HepG2 (cell line): Measurements from ENCODE around the gene NCOA6. TPM values are rescaled to one million over a fixed set of nuclear protein-coding genes. Genes with fewer than 3 reads are reported as not detected.

Experiments used
- NFRKB ChIP-seq: fragments of 450-650 bp; IDR thresholded peaks from 2 replicates; pipeline ENCODE4 v1.6.1; 2017
- ZBTB7B ChIP-seq: sonication (generic); formaldehyde crosslinking; IDR thresholded peaks from 2 replicates; pipeline ENCODE4 v1.4.0; 2020; ENCODE audit warnings: missing genetic modification reagents
- ZNF17 ChIP-seq: sonication (generic); formaldehyde crosslinking; IDR thresholded peaks from 2 replicates; pipeline ENCODE4 v1.5.0; 2020; ENCODE audit warnings: mild to moderate bottlenecking, missing genetic modification reagents
- polyA plus RNA-seq, 8 experiments: library from polyadenylated mRNA; depleted of rRNA in 3 of 8; stranded (reverse) in 7 of 8; unstranded in 1 of 8; fragments of >200 nt; fragmentation: Illumina TruSeq in 4 of 8; extraction: Trizol in 4 of 8; gene quantifications; 2 replicates each; pipeline versions ENCODE4 v1.2.1 to v1.2.3, GENCODE V29; 2011 to 2016; ENCODE audit warnings: low read depth in 4 of 8, missing spikeins in 1 of 8, mixed read lengths in 1 of 8; ENCODE audit not compliant: insufficient read depth in 1 of 8
- total RNA-seq, 5 experiments: library from RNA; depleted of rRNA; stranded (reverse); fragments of >200 nt; fragmentation: Illumina TruSeq; extraction: Trizol; gene quantifications; 2 replicates each; pipeline ENCODE4 v1.2.3, GENCODE V29; 2016; ENCODE audit warnings: low read depth in 1 of 5
- TF ChIP-seq, protein P1 (sequence below): IDR thresholded peaks from 2 replicates; pipeline ENCODE4 v1.6.1; 2016; ENCODE audit warnings: missing compliant biosample characterization, missing genetic modification reagents, borderline replicate concordance
- TF ChIP-seq, protein P2 (sequence below): sonication (generic); formaldehyde crosslinking; IDR thresholded peaks from 2 replicates; pipeline ENCODE4 v1.4.0; 2020; ENCODE audit warnings: missing genetic modification reagents, borderline replicate concordance
- TF ChIP-seq, protein P3 (sequence below): sonication (generic); formaldehyde crosslinking; IDR thresholded peaks from 2 replicates; pipeline ENCODE4 v1.5.1; 2020; ENCODE audit warnings: missing genetic modification reagents, mild to moderate bottlenecking, borderline replicate concordance
- TF ChIP-seq, protein P4 (sequence below): sonication (generic); formaldehyde crosslinking; IDR thresholded peaks from 2 replicates; pipeline ENCODE4 v1.8.0; 2022; ENCODE audit warnings: missing genetic modification reagents, mild to moderate bottlenecking, moderate library complexity, borderline replicate concordance

Gene NCOA6
- total and polyA plus RNA-seq, 2 of the 13 experiments (the other 11 are each of a cell fraction or from before 2014, with no cell fraction given), result 11.2 to 29.3 TPM

DNA sequence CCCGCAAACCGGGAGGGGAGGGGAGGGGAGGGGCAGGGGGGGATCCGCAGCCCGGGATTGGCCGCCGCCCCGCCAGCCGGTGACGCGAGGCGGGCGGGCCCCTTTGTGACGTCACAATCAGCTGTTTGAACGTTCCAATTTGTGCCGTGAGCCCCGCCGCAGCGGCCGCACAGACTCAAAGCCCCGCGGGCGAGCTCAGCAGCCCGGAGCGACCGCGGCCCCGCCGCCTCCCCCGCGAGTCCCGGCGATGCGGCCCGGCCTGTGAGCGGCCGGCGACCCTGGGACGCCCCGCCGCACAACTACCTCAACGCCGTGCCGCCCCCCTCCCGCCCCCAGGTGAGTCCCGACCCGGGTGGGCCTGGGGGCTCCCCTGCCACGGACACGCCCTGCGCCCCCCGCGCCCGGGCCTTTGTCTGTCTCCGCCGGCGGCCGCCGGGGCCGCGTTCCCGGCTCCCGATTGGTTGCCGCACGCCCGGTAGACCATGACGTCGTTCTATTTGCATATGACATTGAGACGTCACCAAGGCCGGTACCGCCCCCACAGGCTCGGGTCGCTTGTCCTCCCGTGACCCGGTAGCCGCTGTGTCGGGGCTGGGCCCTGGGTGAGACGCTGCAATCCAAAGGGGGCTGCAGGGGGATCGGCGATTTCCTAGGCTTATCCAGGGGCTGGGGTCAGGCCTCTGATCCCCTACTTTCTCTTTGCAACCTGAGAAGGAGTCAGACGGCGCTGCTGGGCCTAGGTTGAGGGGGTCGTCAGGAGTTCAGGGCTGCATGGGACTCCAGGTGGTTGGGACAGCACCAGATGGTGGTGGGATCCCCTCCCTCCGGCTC is 121.1 kb downstream of the NCOA6 start, which contains the start of gene TP53INP2 (continued):
- TF ChIP-seq, protein P1, sequence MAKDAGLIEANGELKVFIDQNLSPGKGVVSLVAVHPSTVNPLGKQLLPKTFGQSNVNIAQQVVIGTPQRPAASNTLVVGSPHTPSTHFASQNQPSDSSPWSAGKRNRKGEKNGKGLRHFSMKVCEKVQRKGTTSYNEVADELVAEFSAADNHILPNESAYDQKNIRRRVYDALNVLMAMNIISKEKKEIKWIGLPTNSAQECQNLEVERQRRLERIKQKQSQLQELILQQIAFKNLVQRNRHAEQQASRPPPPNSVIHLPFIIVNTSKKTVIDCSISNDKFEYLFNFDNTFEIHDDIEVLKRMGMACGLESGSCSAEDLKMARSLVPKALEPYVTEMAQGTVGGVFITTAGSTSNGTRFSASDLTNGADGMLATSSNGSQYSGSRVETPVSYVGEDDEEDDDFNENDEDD (CRISPR knock-in tag), result 0 out of 2 replicates have a peak, but pooled peaks have one; percentile 27
- TF ChIP-seq, protein P2, sequence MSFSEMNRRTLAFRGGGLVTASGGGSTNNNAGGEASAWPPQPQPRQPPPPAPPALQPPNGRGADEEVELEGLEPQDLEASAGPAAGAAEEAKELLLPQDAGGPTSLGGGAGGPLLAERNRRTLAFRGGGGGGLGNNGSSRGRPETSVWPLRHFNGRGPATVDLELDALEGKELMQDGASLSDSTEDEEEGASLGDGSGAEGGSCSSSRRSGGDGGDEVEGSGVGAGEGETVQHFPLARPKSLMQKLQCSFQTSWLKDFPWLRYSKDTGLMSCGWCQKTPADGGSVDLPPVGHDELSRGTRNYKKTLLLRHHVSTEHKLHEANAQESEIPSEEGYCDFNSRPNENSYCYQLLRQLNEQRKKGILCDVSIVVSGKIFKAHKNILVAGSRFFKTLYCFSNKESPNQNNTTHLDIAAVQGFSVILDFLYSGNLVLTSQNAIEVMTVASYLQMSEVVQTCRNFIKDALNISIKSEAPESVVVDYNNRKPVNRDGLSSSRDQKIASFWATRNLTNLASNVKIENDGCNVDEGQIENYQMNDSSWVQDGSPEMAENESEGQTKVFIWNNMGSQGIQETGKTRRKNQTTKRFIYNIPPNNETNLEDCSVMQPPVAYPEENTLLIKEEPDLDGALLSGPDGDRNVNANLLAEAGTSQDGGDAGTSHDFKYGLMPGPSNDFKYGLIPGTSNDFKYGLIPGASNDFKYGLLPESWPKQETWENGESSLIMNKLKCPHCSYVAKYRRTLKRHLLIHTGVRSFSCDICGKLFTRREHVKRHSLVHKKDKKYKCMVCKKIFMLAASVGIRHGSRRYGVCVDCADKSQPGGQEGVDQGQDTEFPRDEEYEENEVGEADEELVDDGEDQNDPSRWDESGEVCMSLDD (CRISPR knock-in tag), result no peak; the same call in 1 of the 2 replicates
- TF ChIP-seq ZNF17 (CRISPR knock-in tag) (0 out of 2 replicates have a peak, but pooled peaks have one; percentile 16), NFRKB (no peak), ZBTB7B (CRISPR knock-in tag) (peak; percentile 89; the same call in 1 of the 2 replicates)
- TF ChIP-seq, protein P3, sequence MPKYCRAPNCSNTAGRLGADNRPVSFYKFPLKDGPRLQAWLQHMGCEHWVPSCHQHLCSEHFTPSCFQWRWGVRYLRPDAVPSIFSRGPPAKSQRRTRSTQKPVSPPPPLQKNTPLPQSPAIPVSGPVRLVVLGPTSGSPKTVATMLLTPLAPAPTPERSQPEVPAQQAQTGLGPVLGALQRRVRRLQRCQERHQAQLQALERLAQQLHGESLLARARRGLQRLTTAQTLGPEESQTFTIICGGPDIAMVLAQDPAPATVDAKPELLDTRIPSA (CRISPR knock-in tag), result 0 out of 2 replicates have a peak, but pooled peaks have one; percentile 64
- TF ChIP-seq, protein P4, sequence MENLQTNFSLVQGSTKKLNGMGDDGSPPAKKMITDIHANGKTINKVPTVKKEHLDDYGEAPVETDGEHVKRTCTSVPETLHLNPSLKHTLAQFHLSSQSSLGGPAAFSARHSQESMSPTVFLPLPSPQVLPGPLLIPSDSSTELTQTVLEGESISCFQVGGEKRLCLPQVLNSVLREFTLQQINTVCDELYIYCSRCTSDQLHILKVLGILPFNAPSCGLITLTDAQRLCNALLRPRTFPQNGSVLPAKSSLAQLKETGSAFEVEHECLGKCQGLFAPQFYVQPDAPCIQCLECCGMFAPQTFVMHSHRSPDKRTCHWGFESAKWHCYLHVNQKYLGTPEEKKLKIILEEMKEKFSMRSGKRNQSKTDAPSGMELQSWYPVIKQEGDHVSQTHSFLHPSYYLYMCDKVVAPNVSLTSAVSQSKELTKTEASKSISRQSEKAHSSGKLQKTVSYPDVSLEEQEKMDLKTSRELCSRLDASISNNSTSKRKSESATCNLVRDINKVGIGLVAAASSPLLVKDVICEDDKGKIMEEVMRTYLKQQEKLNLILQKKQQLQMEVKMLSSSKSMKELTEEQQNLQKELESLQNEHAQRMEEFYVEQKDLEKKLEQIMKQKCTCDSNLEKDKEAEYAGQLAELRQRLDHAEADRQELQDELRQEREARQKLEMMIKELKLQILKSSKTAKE (CRISPR knock-in tag), result no peak; the same call in none of the 2 replicates
